HG02642 (cell line): ENCODE measurements around the gene ARHGEF16.

Source experiments
- ATAC-seq: cut with Tn5 transposase; IDR thresholded peaks from one replicate; pipeline ENCODE4 v1.9.1; 2021; ENCODE audit warnings: mild to moderate bottlenecking; ENCODE audit not compliant: unreplicated experiment, poor library complexity

The ARHGEF16 gene

DNA sequence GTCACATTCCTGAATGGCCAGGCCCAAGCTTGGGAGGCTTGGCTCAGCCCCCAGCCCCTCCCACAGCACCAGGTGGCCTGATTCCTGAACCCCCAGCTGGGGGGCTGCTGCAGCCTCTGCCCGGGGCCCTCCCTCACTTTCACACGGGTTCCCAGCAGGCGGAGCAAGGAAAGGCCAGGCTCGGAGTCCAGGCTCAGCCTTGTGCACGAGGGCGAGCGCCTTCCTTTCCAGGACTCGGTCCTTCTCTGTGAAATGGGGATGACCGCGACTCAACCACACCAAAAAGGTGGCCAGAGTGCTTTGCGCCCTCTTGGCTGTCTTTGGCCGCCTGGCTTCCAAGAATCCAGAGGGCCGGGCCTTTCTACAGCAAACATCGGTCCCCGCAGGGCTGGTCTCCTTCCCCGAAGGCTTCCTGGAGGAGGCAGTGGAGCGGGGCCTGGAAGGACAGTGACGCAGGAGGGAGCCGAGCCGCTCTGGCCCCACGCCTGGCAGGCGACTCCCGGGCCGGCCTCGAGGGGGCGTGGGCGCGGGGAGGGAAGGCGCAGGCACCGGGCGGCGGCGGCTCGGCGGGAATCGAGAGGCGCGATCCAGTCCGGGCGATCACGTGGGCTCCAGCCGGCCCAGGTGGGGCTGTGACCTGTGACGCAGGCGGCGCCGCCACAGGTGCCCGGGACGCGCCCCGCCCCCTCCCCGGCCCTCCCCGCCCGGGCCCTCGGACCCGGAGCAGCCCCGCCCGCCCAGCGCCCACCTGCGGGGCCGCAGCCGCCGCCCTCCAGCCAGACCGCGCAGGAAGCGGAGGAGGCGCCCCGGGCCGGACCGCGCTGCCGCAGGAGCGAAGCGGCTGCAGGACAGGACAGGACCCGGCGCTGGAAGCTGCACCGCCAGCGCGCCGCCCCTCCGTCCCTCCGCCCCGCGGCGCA is at the start of gene ARHGEF16:
ARHGEF16 (plus strand) TSS at position 775 of the 920 bp plus-strand sequence. CDS start 8,420 bp downstream, outside the sequence.
- no peak for ATAC-seq

GRCh38 chr1:3404801-3405200 is 49.7 kb upstream of the ARHGEF16 start:
- no peak for ATAC-seq

DNA sequence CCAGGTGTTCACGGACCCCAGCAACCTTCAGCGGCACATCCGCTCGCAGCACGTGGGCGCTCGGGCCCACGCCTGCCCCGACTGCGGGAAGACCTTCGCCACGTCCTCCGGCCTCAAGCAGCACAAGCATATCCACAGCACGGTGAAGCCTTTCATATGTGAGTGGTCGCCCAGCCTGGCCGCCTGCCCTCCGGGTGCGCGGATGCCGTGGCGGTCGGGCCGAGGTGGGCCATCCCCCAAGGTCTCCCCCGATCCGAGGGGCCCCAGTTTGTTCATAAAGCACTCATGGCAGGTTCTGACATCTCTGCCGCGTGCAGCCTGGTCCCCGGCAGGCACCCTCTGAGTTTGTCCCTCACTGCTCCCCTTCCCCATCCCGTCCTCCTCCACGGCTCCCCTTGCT is 49.0 kb upstream of the ARHGEF16 start:
- no peak for ATAC-seq

GRCh38 chr1:3405974-3406867 is 48.2 kb upstream of the ARHGEF16 start:
- ATAC-seq = no peak

DNA sequence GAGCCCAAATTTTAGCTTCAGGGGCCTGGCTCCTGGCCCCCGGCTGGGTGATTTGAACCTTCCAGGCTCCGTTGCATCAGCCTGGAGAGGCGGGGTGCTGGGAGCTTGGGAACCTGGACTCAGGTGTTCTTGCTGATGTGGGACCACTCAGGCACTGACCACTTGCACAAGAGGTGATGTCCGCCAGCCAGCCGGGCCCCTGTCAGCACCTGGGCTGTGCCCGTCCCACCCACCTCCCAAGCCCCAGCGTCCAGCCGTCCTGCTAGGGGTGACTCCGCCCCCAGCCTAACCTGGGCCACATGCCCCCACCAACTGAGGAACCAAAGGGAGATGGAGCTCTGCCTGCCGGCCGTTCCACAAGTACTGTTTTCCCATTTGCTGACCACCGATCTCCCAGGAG is 47.4 kb upstream of the ARHGEF16 start:
- ATAC-seq = no peak

DNA sequence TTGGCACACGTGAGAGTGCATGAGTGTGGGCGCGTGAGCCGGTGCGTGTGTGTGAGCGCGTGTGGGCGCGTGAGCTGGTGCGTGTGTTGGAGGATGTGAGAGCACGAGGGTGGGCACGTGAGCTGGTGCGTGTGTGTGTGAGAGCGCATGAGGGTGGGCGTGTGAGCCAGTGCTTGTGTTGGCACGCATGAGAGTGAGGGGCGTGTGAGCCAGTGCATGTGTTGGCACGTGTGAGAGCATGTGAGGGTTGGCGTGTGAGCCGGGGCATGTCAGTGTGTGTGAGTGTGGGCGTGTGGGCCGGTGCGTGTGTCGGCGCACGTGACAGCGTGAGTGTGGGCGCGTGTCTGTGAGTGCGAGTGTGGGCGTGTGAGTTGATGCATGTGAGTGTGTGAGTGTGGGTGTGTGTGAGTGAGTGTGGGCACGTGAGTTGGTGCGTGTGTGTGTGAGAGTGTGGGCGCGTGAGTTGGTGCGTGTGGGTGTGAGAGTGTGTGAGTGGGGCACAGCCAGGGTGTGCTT is 45.7 kb upstream of the ARHGEF16 start:
- ATAC-seq = no peak

DNA sequence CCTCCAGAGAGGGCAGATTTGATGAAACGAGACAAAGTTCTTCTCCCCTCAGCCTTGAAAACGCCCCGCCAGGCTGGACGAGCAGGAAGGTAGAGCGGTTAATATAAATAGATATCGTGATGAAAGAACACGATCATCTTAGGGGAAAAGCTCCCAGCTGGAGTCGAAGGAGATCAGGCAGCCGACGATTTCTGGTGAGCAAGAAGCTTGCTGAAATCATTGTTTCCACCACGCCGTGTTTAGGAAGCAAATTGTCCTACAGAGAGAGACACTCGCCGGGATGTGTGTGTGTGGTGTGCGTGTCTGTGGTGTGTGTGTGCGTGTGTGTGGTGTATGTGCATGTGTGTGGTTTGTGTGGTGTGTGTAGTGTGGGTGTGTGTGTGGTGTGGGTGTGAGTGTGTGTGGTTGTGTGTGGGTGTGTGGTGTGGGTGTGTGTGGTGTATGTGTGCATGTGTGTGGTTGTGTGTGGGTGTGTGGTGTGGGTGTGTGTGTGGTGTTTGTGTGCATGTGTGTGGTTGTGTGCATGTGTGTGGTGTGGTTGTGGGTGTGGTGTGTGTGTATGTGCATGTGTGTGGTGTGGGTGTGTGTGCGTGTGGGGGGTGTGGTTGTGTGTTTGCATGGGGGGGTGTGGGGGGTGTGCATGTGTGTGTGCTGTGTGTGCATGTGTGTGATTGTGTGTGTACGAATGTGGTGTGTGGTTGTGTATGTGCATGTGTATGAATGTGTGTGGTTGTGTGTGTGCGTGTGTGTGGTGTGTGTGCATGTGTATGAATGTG is 44.9 kb upstream of the ARHGEF16 start:
- ATAC-seq = no peak

- no peak for ATAC-seq
Measured at GRCh38 chr1:3410142-3410925, 44.1 kb upstream of the ARHGEF16 start.

DNA sequence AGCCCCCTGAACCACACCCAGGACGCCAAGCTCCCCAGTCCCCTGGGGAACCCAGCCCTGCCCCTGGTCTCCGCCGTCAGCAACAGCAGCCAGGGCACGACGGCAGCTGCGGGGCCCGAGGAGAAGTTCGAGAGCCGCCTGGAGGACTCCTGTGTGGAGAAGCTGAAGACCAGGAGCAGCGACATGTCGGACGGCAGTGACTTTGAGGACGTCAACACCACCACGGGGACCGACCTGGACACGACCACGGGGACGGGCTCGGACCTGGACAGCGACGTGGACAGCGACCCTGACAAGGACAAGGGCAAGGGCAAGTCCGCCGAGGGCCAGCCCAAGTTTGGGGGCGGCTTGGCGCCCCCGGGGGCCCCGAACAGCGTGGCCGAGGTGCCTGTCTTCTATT is 42.7 kb upstream of the ARHGEF16 start:
- no peak for ATAC-seq

GRCh38 chr1:3412376-3412775 is 42.1 kb upstream of the ARHGEF16 start:
- ATAC-seq = no peak

DNA sequence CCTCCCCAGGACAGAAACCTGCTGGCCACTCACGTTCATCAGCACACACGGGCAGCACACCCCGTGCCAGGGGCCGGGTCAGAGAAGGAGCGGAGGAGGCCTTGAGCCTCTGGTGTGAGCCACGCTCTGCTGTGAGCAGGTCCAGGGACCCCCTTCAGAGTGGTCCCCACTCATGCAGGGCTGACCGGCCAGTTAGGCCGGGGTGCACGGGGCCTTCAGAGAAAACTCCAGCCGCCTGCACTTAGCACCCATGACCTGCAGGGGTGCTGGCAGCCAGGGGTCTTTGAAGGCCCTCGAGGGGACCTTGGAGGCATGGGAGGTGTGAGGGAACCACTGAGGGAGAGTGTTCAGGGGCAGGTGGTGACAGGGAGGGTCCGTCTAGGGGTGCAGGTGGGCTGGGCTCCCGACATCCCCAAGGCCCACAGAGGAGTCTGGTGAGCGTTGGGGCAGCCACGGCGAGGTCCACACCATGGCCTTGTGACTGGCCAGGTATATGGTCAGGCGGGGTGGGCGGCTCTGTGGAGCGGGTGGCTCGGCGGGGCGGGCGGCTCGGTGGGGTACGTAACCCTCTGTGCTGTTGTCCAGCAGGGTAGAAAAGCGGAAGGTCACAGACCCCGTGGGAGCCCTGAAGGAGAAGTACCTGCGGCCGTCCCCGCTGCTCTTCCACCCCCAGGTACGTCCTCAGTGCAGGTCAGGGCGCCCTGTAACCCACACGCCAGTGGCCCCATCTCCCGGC is 40.3 kb upstream of the ARHGEF16 start:
- no peak for ATAC-seq

DNA sequence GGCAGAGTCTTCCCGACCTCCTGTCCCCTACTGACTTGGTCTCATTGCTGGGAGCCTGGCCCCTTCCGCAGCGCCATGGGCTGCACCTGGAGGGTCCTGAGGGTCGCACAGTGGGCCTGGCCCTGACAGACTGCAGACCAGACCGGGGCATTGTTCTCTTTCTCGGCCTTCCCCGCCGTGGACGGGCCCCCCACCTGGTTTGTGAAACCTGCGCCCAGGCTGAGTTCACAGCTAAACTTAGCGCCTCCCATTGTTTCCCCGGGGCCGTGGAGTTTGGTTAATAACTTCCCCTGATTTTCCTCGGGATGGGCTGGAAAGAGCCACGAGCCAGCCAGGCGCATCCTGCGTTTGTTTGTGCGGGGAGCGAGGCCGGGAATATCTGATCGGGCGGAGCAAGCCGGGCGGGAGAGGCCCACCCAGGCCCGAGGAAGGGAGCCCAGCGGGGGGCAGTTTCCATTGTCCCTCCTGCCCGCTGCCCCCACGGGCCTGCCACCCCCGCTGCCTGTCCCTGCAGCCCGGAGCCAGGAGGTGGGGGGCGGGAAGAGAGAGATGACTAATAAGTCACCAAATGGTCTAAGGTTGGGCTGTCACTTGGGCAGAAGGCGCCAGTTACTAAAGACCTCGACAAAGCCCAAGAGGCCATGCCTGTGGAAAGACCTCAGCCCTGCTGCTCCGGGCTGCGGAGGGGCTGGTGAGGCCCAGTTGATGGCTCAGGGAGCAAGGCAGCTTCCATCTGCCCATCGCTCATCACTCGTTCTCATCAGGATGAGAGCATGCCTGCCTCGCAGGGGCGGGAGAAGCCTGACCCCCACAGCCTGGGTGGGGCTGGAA is 39.0 kb upstream of the ARHGEF16 start:
- no peak for ATAC-seq

DNA sequence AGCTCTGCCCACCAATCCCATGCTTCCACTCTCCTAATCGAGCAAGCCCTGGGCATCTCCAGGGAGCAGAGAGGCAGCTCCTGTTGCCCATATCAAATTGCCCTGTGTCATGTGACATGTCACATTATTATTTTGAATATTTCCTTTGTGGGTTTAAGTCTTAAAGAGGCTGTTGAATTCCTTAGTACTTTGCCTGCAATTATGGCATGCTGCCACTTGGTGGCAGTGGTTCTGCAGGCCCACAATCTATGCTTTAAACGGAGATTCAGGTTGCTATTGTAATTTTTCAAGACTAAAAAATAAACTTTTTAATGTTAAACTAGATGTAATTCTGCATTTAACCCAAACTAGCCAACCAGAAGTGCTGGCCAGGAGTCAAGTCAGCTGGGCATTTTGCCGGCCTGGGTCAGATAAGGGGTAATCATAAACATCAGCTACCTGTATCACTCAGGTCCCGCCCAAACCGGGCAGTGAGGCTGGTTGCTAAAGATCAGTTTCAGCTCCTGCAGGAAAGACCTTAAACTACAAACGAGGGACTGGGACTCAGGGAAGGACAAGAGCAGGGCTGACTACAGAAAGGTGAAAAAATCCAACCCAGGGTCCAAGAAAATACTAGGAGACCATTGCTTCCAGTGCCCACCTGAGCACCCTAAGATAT is 37.3 kb upstream of the ARHGEF16 start:
- ATAC-seq = no peak

DNA sequence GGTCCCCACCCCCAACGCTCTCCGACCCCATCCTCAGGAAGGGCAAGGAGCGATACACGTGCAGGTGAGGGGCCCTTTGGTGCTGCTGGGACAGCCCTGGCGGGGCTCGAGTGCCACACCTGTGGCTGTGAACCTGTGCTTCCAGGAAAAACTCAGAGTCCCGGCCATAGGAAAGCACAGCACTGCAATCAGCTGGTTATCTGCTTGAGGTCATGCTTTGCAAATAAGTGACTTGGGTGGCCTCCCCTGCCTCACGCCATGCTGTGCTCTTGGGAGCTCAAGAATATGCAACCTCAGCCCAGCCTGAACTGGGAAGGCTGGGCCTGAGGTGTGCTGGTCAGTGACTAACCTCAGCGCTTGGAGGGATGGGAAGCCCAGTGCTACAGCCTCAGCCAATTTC is 36.5 kb upstream of the ARHGEF16 start:
- no peak for ATAC-seq

DNA sequence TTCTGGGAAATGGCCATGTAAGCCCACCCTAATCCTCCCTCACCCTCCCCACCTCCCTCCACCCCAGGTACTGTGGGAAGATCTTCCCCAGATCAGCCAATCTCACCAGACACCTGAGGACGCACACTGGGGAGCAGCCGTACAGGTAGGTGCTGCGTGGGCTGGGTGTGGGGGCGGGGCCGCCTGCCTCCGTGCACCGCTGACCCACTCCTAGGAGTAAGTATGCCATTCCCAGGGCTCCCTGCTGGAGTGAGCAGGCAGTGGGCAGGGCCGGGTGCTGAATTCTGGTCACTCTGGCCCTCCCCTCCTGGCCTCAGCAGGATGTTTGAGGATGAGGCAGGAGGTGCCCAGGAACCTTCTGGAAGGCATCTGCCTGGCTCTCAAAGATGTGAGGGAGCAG is 35.9 kb upstream of the ARHGEF16 start:
- ATAC-seq = no peak

- ATAC-seq = no peak
Measured at GRCh38 chr1:3419415-3420204, 34.9 kb upstream of the ARHGEF16 start.
